Pancreas (tissue), 10 donors: ENCODE measurements around the gene SPC25. TPM values are rescaled to one million over a fixed set of nuclear protein-coding genes. Genes with fewer than 3 reads are reported as not detected.

Source experiments
- ATAC-seq, 4 donors: fragments of 200-7000 bp; cut with Tn5 transposase; one replicate each; pipeline versions ENCODE4 v1.8.0 to v1.9.1; 2020; ENCODE audit warnings: mild to moderate bottlenecking in 4 of 4, moderate library complexity in 4 of 4
- DNase-seq, 6 donors: peaks; one replicate each; pipeline ENCODE4 v3.0.0-alpha.2; 2020
- FAIRE-seq: peaks from 2 replicates; lab custom pipeline; 2012; peaks lifted over from hg19 to GRCh38; lab: Jason Lieb, UNC
- H3K27ac ChIP-seq, 4 donors: fragments of 200-600 bp; sonication (generic); 1 replicate in 3 of 4; 2 replicates in 1 of 4; pipeline versions ENCODE4 v1.5.0 to v1.8.0; 2020
- H3K27me3 ChIP-seq, 4 donors: fragments of 200-600 bp; one replicate each; pipeline ENCODE4 v1.8.0; 2021
- H3K36me3 ChIP-seq, 3 donors: fragments of 200-600 bp; sonication (generic) in 1 of 3; one replicate each; pipeline versions ENCODE4 v1.5.0 to v1.8.0; 2020 to 2021
- H3K4me1 ChIP-seq, 3 donors: fragments of 200-600 bp; one replicate each; pipeline ENCODE4 v1.8.0; 2021
- H3K4me3 ChIP-seq, 4 donors: fragments of 200-600 bp; sonication (generic) in 2 of 4; one replicate each; pipeline versions ENCODE4 v1.5.0 to v1.8.0; 2020 to 2021
- H3K9me3 ChIP-seq, 4 donors: fragments of 200-600 bp; one replicate each; pipeline ENCODE4 v1.8.0; 2021
- WGBS, 2 donors: extraction: QIAGEN DNeasy Blood & Tissue Kit; methylation state at CpG; one replicate each; pipeline ENCODE4 v1.1.7; 2013; 5-methylcytosine and 5-hydroxymethylcytosine counted together
- intact Hi-C, 3 donors: fragments of 100-400 bp; cut with DNase I; formaldehyde crosslinking; loops; one replicate each; pipeline versions ENCODE4 v1.11.1 to v1.14.2; 2022
- polyA plus RNA-seq, 2 donors: library from polyadenylated mRNA; stranded (reverse); fragments of 200-250 nt; gene quantifications; one replicate each; pipeline ENCODE4 v1.2.3, GENCODE V29; 2013
- total RNA-seq, 6 donors: library from RNA; stranded (reverse); fragmentation: NEBNext Ultra II Directional in 4 of 6; extraction: Animal tissue kit (Norgen Biotek cat#: 25700) in 4 of 6; gene quantifications; one replicate each; pipeline versions ENCODE4 v1.2.1 to v1.2.4, GENCODE V29; 2021 to 2023
- TF ChIP-seq, protein P1 (sequence below), 4 donors: fragments of 200-600 bp; sonication (generic) in 3 of 4; IDR thresholded peaks; one replicate each; pipeline versions ENCODE4 v1.5.0 to v1.8.0; 2021; ENCODE audit warnings: antibody characterized with exemption in 4 of 4
- donor health status: healthy with polysubstance abuse.
- donor health status: DM: no; HTN: no; CAD: no; lungs with moderate emphysema.
- donor health status: DM: no; HTN: no; CAD: no.
- donor health status: control.
- donor health status: control.
- donor health status: Bipolar disorder and iron deficiency.
- donor health status: DM: yes; HTN: yes; CAD: no.
- donor health status: DM: no; HTN: no; CAD: no.
- donor health status: DM: no; HTN: no; CAD: no.
- donor health status: DM: yes; HTN: yes; CAD: no.

SPC25 gene
- total and polyA plus RNA-seq, 8 donors, result 0.14 to 4.2 (median 0.83) TPM

GRCh38 chr2:168913495-168913894, 23.3 kb upstream of the SPC25 start:
- H3K9me3 ChIP-seq, result no peaks in the 10 kb centered on the region
- WGBS, 2 donors, result 74 to 81% methylated on average over 4 of the region's 4 CpGs
- no peaks in the 10 kb centered on the region for H3K4me1 ChIP-seq
- H3K27ac ChIP-seq, result no peak overlapping the region
- peak in 1 of 6 donors; percentile 23 for DNase-seq
- TF ChIP-seq, protein P1, sequence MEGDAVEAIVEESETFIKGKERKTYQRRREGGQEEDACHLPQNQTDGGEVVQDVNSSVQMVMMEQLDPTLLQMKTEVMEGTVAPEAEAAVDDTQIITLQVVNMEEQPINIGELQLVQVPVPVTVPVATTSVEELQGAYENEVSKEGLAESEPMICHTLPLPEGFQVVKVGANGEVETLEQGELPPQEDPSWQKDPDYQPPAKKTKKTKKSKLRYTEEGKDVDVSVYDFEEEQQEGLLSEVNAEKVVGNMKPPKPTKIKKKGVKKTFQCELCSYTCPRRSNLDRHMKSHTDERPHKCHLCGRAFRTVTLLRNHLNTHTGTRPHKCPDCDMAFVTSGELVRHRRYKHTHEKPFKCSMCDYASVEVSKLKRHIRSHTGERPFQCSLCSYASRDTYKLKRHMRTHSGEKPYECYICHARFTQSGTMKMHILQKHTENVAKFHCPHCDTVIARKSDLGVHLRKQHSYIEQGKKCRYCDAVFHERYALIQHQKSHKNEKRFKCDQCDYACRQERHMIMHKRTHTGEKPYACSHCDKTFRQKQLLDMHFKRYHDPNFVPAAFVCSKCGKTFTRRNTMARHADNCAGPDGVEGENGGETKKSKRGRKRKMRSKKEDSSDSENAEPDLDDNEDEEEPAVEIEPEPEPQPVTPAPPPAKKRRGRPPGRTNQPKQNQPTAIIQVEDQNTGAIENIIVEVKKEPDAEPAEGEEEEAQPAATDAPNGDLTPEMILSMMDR (IDR thresholded peaks at IDR 0.05), result no peak
- H3K4me3 ChIP-seq, result no peak overlapping the region
- FAIRE-seq, result no peak
- intact Hi-C loops, result loop anchor here in 1 of 3 donors (10.0 kb wide), 1 partner anchor 139 kb away; no protein-coding TSS in a partner anchor
- peak in 2 of 4 donors; percentile 17 to 38 for ATAC-seq
- no peaks in the 10 kb centered on the region for H3K36me3 ChIP-seq
- no peaks in the 10 kb centered on the region for H3K27me3 ChIP-seq

DNA sequence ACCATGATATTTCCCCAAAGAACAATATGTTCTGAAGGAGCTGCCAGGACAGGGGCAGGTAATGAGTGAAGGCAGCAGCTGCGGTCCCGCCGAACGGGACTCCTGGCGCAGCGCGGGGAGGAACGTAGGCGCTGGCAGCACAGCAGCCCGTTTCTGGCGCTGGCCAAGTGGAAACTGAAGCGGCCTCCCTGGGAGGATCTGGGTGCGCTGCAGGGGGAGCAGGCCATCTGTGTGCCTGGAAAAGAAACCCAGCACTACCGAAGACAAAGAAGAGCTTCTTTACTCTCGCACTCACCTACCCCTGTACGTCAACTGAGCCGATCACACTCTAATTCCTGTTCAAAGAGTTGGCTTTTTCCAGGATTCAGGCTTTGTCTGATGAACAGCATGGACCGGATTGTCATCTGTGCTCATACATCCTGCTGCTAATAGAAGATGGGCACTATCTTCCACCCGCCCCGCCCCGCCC, 22.7 kb upstream of the SPC25 start:
- DNase-seq (peak in 5 of 6 donors; percentile 11 to 75 (median 35)), FAIRE-seq (no peak), ATAC-seq (peak; percentile 64 to 87 (median 80))
- 17 to 26% methylated on average over 21 of the region's 21 CpGs for WGBS, 2 donors
- TF ChIP-seq, protein P1 (IDR thresholded peaks at IDR 0.05), result no peak
- Histone ChIP-seq H3K9me3 (no peaks in the 10 kb centered on the region), H3K4me3 (no peak overlapping the region), H3K36me3 (no peaks in the 10 kb centered on the region), H3K27me3 (no peaks in the 10 kb centered on the region), H3K27ac (no peak overlapping the region), H3K4me1 (no peaks in the 10 kb centered on the region)
- intact Hi-C loops, result loop anchor here in 1 of 3 donors (10.0 kb wide), 1 partner anchor 138 kb away; no protein-coding TSS in a partner anchor

GRCh38 chr2:168912466-168912865, 22.2 kb upstream of the SPC25 start:
- H3K27me3 ChIP-seq, result no peaks in the 10 kb centered on the region
- H3K9me3 ChIP-seq, result no peaks in the 10 kb centered on the region
- intact Hi-C loops, result loop anchor here in 1 of 3 donors (10.0 kb wide), 1 partner anchor 138 kb away; no protein-coding TSS in a partner anchor
- H3K4me1 ChIP-seq, result no peaks in the 10 kb centered on the region
- H3K4me3 ChIP-seq, result no peak overlapping the region
- H3K36me3 ChIP-seq, result no peaks in the 10 kb centered on the region
- FAIRE-seq (no peak), ATAC-seq (peak in 3 of 4 donors; percentile 26 to 38 (median 32)), DNase-seq (no peak)
- TF ChIP-seq, protein P1 (IDR thresholded peaks at IDR 0.05), result no peak
- no peak overlapping the region for H3K27ac ChIP-seq
- 50 to 61% methylated on average over 6 of the region's 6 CpGs for WGBS, 2 donors

- Histone ChIP-seq H3K9me3 (no peaks in the 10 kb centered on the region), H3K4me3 (no peak overlapping the region), H3K4me1 (no peaks in the 10 kb centered on the region), H3K36me3 (no peaks in the 10 kb centered on the region), H3K27me3 (no peaks in the 10 kb centered on the region), H3K27ac (no peak overlapping the region)
- TF ChIP-seq, protein P1 (IDR thresholded peaks at IDR 0.05), result no peak
- DNase-seq (no peak), ATAC-seq (no peak), FAIRE-seq (no peak)
- 71 to 75% methylated on average over 5 of the region's 5 CpGs for WGBS, 2 donors
- intact Hi-C loops, result loop anchor here in 1 of 3 donors (10.0 kb wide), 1 partner anchor 136 kb away; no protein-coding TSS in a partner anchor
These were observed 20.1 kb upstream of the SPC25 start for GRCh38 chr2:168910330-168910729.

GRCh38 chr2:168907940-168908662, 17.9 kb upstream of the SPC25 start:
- no peak overlapping the region for H3K27ac ChIP-seq
- no peaks in the 10 kb centered on the region for H3K4me1 ChIP-seq
- intact Hi-C loops, result no loop called here
- no peak for ATAC-seq
- no peak overlapping the region for H3K4me3 ChIP-seq
- TF ChIP-seq, protein P1 (IDR thresholded peaks at IDR 0.05), result no peak
- no peak for DNase-seq
- no peak for FAIRE-seq
- H3K27me3 ChIP-seq, result no peaks in the 10 kb centered on the region
- H3K9me3 ChIP-seq, result no peaks in the 10 kb centered on the region
- 85 to 91% methylated on average over 8 of the region's 8 CpGs for WGBS, 2 donors
- H3K36me3 ChIP-seq, result no peaks in the 10 kb centered on the region
